Skeletal muscle cell (primary cell): ENCODE measurements around the gene ZNF678.
"Not testable (repeated sequence)": the region's sequence is repeated elsewhere in the genome, so short reads cannot be mapped to it uniquely, and the experiment has no call there.

Experiments used
- DNase-seq: peaks from one replicate; pipeline ENCODE4 v3.0.0-alpha.2; 2010; ENCODE audit warnings: low read depth
- H3K4me3 ChIP-seq: 2 replicates; pipeline ENCODE4 v1.5.1; 2011; ENCODE audit warnings: low read depth, mild to moderate bottlenecking, control low read depth, low read length, moderate library complexity

The ZNF678 gene

GRCh38 chr1:227587968-227588367 is 24.6 kb downstream of the ZNF678 start:
- DNase-seq, result no peak
- no peak overlapping the region for H3K4me3 ChIP-seq

GRCh38 chr1:227588769-227589168 is 25.4 kb downstream of the ZNF678 start:
- DNase-seq, H3K4me3 ChIP-seq: not testable (repeated sequence)

GRCh38 chr1:227589777-227590176 is 26.4 kb downstream of the ZNF678 start:
- not testable (repeated sequence) for H3K4me3 ChIP-seq, DNase-seq

- DNase-seq, H3K4me3 ChIP-seq: not testable (repeated sequence)
Measured at GRCh38 chr1:227596222-227596621, 32.9 kb downstream of the ZNF678 start.

GRCh38 chr1:227603327-227603726 is 40.0 kb downstream of the ZNF678 start:
- no peak for DNase-seq
- no peak overlapping the region for H3K4me3 ChIP-seq

- H3K4me3 ChIP-seq, result no peak overlapping the region
- peak; percentile 3 for DNase-seq
Measured at GRCh38 chr1:227604446-227604845, 41.1 kb downstream of the ZNF678 start.

- not testable (repeated sequence) for H3K4me3 ChIP-seq, DNase-seq
Measured at GRCh38 chr1:227606271-227606670, 42.9 kb downstream of the ZNF678 start.

- DNase-seq, result no peak
- H3K4me3 ChIP-seq, result no peak overlapping the region
Measured at GRCh38 chr1:227607336-227607898, 44.1 kb downstream of the ZNF678 start.

GRCh38 chr1:227612658-227613057 is 49.3 kb downstream of the ZNF678 start:
- DNase-seq, result no peak
- H3K4me3 ChIP-seq, result no peak overlapping the region

GRCh38 chr1:227613526-227613925 is 50.2 kb downstream of the ZNF678 start:
- H3K4me3 ChIP-seq, result no peak overlapping the region
- DNase-seq, result no peak

GRCh38 chr1:227621211-227621610 is 57.9 kb downstream of the ZNF678 start:
- no peak overlapping the region for H3K4me3 ChIP-seq
- no peak for DNase-seq

GRCh38 chr1:227622739-227623475 is 59.6 kb downstream of the ZNF678 start:
- no peak for DNase-seq
- no peak overlapping the region for H3K4me3 ChIP-seq

GRCh38 chr1:227632325-227632724 is 69.0 kb downstream of the ZNF678 start:
- DNase-seq, result no peak
- H3K4me3 ChIP-seq, result no peak overlapping the region

- no peak overlapping the region for H3K4me3 ChIP-seq
- DNase-seq, result no peak
Measured at GRCh38 chr1:227635596-227635995, 72.2 kb downstream of the ZNF678 start.

- DNase-seq, result no peak
- H3K4me3 ChIP-seq, result no peak overlapping the region
Measured at GRCh38 chr1:227654431-227654830, 91.1 kb downstream of the ZNF678 start.

- no peak for DNase-seq
- no peak overlapping the region for H3K4me3 ChIP-seq
Measured at GRCh38 chr1:227654858-227655752, 91.7 kb downstream of the ZNF678 start.

GRCh38 chr1:227661495-227661894 is 98.1 kb downstream of the ZNF678 start:
- DNase-seq, result no peak
- no peak overlapping the region for H3K4me3 ChIP-seq

- H3K4me3 ChIP-seq, result no peak overlapping the region
- DNase-seq, result no peak
Measured at GRCh38 chr1:227662933-227663332, 99.6 kb downstream of the ZNF678 start.

GRCh38 chr1:227666286-227666685 is 102.9 kb downstream of the ZNF678 start:
- peak; percentile 23 for DNase-seq

GRCh38 chr1:227673441-227673840 is 110.1 kb downstream of the ZNF678 start:
- no peak overlapping the region for H3K4me3 ChIP-seq

More at GRCh38 chr1:227666286-227666685, 102.9 kb downstream of the ZNF678 start:
- H3K4me3 ChIP-seq, result no peak overlapping the region

More at GRCh38 chr1:227673441-227673840, 110.1 kb downstream of the ZNF678 start:
- DNase-seq, result no peak
